Brain microvascular endothelial cell (primary cell): ENCODE measurements around the gene APOC1.
"Not testable (repeated sequence)": the region's sequence is repeated elsewhere in the genome, so short reads cannot be mapped to it uniquely, and the experiment has no call there.

Source experiments
- DNase-seq: peaks from one replicate; pipeline ENCODE4 v3.0.0-alpha.2; 2020
- H3K27ac ChIP-seq: fragments of 250-450 bp; sonication (Bioruptor Pico); 2 replicates; pipeline ENCODE4 v1.5.1; 2020; ENCODE audit warnings: mild to moderate bottlenecking, moderate library complexity
- H3K27me3 ChIP-seq: fragments of 250-450 bp; sonication (Bioruptor Pico); replicated peaks from 2 replicates; pipeline ENCODE4 v1.5.1; 2020; ENCODE audit warnings: mild to moderate bottlenecking
- H3K36me3 ChIP-seq: fragments of 250-450 bp; sonication (Bioruptor Pico); replicated peaks from 2 replicates; pipeline ENCODE4 v1.5.1; 2020; ENCODE audit warnings: mild to moderate bottlenecking
- H3K4me3 ChIP-seq: 2 replicates; pipeline ENCODE4 v1.5.1; 2011; ENCODE audit warnings: low read depth, mild to moderate bottlenecking, control low read depth, low read length, moderate library complexity
- CTCF ChIP-seq: IDR thresholded peaks from 2 replicates; pipeline ENCODE4 v1.5.1; 2011; ENCODE audit warnings: low read depth, mild to moderate bottlenecking, moderate library complexity, low read length, control low read depth, inconsistent platforms; ENCODE audit errors: missing control alignments
- in situ Hi-C: cut with HindIII; loops from 2 replicates; pipeline ENCODE4 v1.10.0; 2017; ENCODE audit warnings: low sequenced_read_pairs, low pct_ligation_motif_present

The APOC1 gene

GRCh38 chr19:44907613-44908012, 6.8 kb upstream of the APOC1 start:
- Histone ChIP-seq H3K4me3 (no peak overlapping the region), H3K36me3 (peaks cover 7% of the 10 kb centered on the region), H3K27ac (no peak overlapping the region), H3K27me3 (peaks cover 2% of the 10 kb centered on the region)
- in situ Hi-C loops = no loop called here
- no peak for TF ChIP-seq CTCF
- DNase-seq = no peak

DNA sequence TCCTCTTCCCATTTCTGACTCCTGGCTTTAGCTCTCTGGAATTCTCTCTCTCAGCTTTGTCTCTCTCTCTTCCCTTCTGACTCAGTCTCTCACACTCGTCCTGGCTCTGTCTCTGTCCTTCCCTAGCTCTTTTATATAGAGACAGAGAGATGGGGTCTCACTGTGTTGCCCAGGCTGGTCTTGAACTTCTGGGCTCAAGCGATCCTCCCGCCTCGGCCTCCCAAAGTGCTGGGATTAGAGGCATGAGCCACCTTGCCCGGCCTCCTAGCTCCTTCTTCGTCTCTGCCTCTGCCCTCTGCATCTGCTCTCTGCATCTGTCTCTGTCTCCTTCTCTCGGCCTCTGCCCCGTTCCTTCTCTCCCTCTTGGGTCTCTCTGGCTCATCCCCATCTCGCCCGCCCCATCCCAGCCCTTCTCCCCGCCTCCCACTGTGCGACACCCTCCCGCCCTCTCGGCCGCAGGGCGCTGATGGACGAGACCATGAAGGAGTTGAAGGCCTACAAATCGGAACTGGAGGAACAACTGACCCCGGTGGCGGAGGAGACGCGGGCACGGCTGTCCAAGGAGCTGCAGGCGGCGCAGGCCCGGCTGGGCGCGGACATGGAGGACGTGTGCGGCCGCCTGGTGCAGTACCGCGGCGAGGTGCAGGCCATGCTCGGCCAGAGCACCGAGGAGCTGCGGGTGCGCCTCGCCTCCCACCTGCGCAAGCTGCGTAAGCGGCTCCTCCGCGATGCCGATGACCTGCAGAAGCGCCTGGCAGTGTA, 6.2 kb upstream of the APOC1 start:
- Histone ChIP-seq H3K36me3 (peaks cover under 1% of the 10 kb centered on the region), H3K27ac (no peak overlapping the region), H3K4me3 (no peak overlapping the region), H3K27me3 (peaks cover 2% of the 10 kb centered on the region)
- in situ Hi-C loops = no loop called here
- TF ChIP-seq CTCF = no peak
- no peak for DNase-seq

GRCh38 chr19:44908836-44909261, 5.6 kb upstream of the APOC1 start:
- Histone ChIP-seq H3K4me3 (no peak overlapping the region), H3K27ac (no peak overlapping the region), H3K36me3 (no peaks in the 10 kb centered on the region), H3K27me3 (peaks cover 2% of the 10 kb centered on the region)
- no peak for DNase-seq
- in situ Hi-C loops = no loop called here
- no peak for TF ChIP-seq CTCF

DNA sequence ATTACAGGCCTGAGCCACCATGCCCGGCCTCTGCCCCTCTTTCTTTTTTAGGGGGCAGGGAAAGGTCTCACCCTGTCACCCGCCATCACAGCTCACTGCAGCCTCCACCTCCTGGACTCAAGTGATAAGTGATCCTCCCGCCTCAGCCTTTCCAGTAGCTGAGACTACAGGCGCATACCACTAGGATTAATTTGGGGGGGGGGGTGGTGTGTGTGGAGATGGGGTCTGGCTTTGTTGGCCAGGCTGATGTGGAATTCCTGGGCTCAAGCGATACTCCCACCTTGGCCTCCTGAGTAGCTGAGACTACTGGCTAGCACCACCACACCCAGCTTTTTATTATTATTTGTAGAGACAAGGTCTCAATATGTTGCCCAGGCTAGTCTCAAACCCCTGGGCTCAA, 4.6 kb upstream of the APOC1 start:
- TF ChIP-seq CTCF = no peak
- no peak for DNase-seq
- Histone ChIP-seq H3K27me3 (peaks cover 2% of the 10 kb centered on the region), H3K27ac (no peak overlapping the region), H3K36me3 (no peaks in the 10 kb centered on the region), H3K4me3 (no peak overlapping the region)
- in situ Hi-C loops = no loop called here

- H3K27me3 ChIP-seq, H3K27ac ChIP-seq, DNase-seq, in situ Hi-C loops, H3K4me3 ChIP-seq, H3K36me3 ChIP-seq: not testable (repeated sequence)
Observed at GRCh38 chr19:44911896-44912295, 2.5 kb upstream of the APOC1 start.

DNA sequence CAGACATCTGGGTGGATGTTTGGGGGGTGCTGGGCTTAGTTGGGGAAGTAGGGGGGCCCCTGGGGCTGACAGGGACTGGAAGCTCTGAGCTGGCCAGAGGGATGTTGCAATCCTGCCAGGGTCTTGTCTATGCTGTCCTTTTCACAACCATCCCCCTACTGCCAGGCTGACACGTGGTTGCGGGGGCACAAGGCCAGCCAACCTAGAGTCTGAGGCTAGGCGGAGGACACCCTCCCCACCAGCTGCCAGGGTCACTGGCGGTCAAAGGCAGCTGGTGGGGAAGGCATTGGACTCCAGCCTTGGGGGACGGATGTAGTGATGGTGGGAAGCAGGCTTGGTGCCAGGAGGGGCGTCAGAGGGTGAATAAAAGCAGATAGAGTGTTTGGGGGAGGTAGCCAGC, 1.6 kb upstream of the APOC1 start:
- in situ Hi-C loops = no loop called here

DNA sequence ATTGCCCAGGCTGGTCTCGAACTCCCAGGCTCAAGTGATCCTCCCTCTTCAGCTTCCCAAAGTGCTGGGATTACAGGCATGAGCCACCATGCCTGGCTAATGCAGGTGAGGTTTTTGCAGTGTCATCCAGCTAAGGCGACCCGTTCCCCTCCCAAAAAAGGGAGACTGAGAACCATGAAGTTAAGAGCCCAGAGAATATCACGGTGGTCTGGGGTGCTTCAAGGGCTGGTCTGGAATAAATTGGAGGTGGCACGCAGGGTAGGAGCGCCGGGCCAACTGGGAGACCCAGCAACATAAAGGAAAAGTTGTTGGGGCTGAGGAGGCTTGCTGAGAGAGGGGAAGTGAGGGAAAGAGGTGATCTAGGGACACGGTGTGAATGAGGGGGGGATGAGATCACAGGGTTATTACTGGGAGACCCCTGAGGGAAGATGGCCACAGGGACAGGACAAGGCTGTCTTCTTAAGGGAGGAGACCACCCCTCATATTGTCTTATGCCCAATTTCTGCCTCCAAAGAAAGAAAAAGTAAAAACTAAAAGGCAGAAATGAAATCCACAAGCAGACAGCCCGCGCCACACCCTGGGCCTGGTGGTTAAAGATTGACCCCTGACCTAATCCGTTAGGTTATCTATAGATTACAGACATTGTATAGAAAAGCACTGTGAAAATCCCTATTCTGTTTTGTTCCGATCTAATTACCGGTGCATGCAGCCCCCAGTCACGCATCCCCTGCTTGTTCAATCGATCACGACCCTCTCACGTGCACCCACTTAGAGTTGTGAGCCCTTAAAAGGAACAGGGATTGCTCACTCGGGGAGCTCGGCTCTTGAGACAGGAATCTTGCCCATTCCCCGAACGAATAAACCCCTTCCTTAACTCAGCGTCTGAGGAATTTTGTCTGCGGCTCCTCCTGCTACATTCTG, 636 bp upstream of the APOC1 start:
- in situ Hi-C loops, H3K36me3 ChIP-seq, DNase-seq, H3K27me3 ChIP-seq, H3K27ac ChIP-seq, H3K4me3 ChIP-seq: not testable (repeated sequence)

More for the DNA sequence above, 1.6 kb upstream of the APOC1 start:
- H3K4me3 ChIP-seq = no peak overlapping the region
- no peaks in the 10 kb centered on the region for H3K27me3 ChIP-seq
- no peak overlapping the region for H3K27ac ChIP-seq
- no peak for DNase-seq
- H3K36me3 ChIP-seq = no peaks in the 10 kb centered on the region
- no peak for TF ChIP-seq CTCF
